Common myeloid progenitor, CD34-positive (primary cell): Measurements from ENCODE around the gene BANF1.
A peak's percentile ranks its signal among the peaks of the same experiment; 100 is the strongest.
"Not testable (repeated sequence)": the region's sequence is repeated elsewhere in the genome, so short reads cannot be mapped to it uniquely, and the experiment has no call there.

Source experiments
- CTCF ChIA-PET: fragments of 350-600 bp; sonication (Branson Sonifier 250); formaldehyde crosslinking; loops from one replicate; lab custom pipeline; 2021; ENCODE audit warnings: antibody characterized with exemption; lab: Charles Lee
- POLR2A ChIA-PET: fragments of 350-600 bp; sonication (Branson Sonifier 250); formaldehyde crosslinking; loops from one replicate; lab custom pipeline; 2021; ENCODE audit warnings: antibody characterized with exemption; lab: Charles Lee
- DNase-seq, 3 donors: peaks; one replicate each; pipeline versions ENCODE4 v3.0.0 to v3.0.0-alpha.2; 2013
- H3K27ac ChIP-seq, 2 experiments: 1 replicate in 1 of 2; 2 replicates in 1 of 2; pipeline ENCODE4 v1.7.0; 2013; ENCODE audit warnings: inconsistent platforms in 2 of 2, low read length in 2 of 2, mild to moderate bottlenecking in 2 of 2, low read depth in 1 of 2, moderate library complexity in 1 of 2; ENCODE audit not compliant: severe bottlenecking in 2 of 2, insufficient read depth in 1 of 2, poor library complexity in 1 of 2
- H3K27me3 ChIP-seq, 5 experiments: replicated peaks in 2 of 5; 1 replicate in 3 of 5; 2 replicates in 2 of 5; pipeline versions ENCODE4 v1.6.1 to v1.7.0; 2013; ENCODE audit warnings: low read length in 4 of 5, mild to moderate bottlenecking in 2 of 5, moderate library complexity in 2 of 5, inconsistent platforms in 1 of 5; ENCODE audit not compliant: insufficient read depth in 5 of 5, control insufficient read depth in 4 of 5
- H3K36me3 ChIP-seq, 4 experiments: 1 replicate in 2 of 4; 2 replicates in 2 of 4; pipeline versions ENCODE4 v1.6.1 to v1.7.0; 2013; ENCODE audit warnings: low read length in 3 of 4, control low read depth in 1 of 4, mild to moderate bottlenecking in 1 of 4; ENCODE audit not compliant: control insufficient read depth in 4 of 4, insufficient read depth in 4 of 4
- H3K4me1 ChIP-seq, 4 experiments: 1 replicate in 3 of 4; 2 replicates in 1 of 4; pipeline versions ENCODE4 v1.6.1 to v1.7.1; 2013; ENCODE audit warnings: low read length in 3 of 4, mild to moderate bottlenecking in 3 of 4, control low read depth in 1 of 4, inconsistent platforms in 1 of 4, moderate library complexity in 1 of 4; ENCODE audit not compliant: control insufficient read depth in 4 of 4, insufficient read depth in 4 of 4; ENCODE audit errors: control extremely low read depth in 1 of 4
- H3K4me3 ChIP-seq, 7 experiments: 1 replicate in 4 of 7; 2 replicates in 3 of 7; pipeline versions ENCODE4 v1.5.1 to v1.7.0; 2013; ENCODE audit warnings: mild to moderate bottlenecking in 7 of 7, low read length in 6 of 7, moderate library complexity in 6 of 7, inconsistent platforms in 2 of 7, low read depth in 2 of 7, control low read depth in 1 of 7; ENCODE audit not compliant: insufficient read depth in 4 of 7, control insufficient read depth in 1 of 7; ENCODE audit errors: extremely low read depth in 1 of 7
- H3K9me3 ChIP-seq, 5 experiments: 1 replicate in 4 of 5; 2 replicates in 1 of 5; pipeline versions ENCODE4 v1.6.1 to v1.7.1; 2013; ENCODE audit warnings: low read length in 4 of 5, mild to moderate bottlenecking in 2 of 5, inconsistent platforms in 1 of 5, low read depth in 1 of 5, moderate library complexity in 1 of 5; ENCODE audit not compliant: control insufficient read depth in 4 of 5, insufficient read depth in 2 of 5; ENCODE audit errors: control extremely low read depth in 1 of 5
- WGBS: methylation state at CpG from one replicate; pipeline ENCODE4 v1.1.5; 2013; ENCODE audit not compliant: insufficient coverage; 5-methylcytosine and 5-hydroxymethylcytosine counted together

The BANF1 gene

GRCh38 chr11:66010036-66010435, 7.7 kb downstream of the BANF1 start:
- not testable (repeated sequence) for DNase-seq, H3K27ac ChIP-seq, H3K4me3 ChIP-seq, H3K9me3 ChIP-seq
- POLR2A ChIA-PET: interaction anchor here (0.8 kb wide), 1 partner anchor 12 kb away, joined by 3 read pairs; no protein-coding TSS in a partner anchor
- H3K27me3 ChIP-seq: peaks cover 0 to 31% (median 10%) of the 10 kb centered on the region in 5 experiments
- WGBS: 95% methylated on average over 4 of the region's 4 CpGs
- CTCF ChIA-PET: interaction anchor here (0.7 to 1.3 kb wide), 2 partner anchors 18 to 485 kb away, joined by 3 read pairs; partner anchors contain the start of gene SCYL1
- H3K36me3 ChIP-seq: peaks cover 2 to 12% (median 7%) of the 10 kb centered on the region in 4 experiments
- peaks cover 0 to 24% (median 20%) of the 10 kb centered on the region in 4 experiments for H3K4me1 ChIP-seq

GRCh38 chr11:66011239-66011784, 9.0 kb downstream of the BANF1 start:
- no peak overlapping the region for H3K27ac ChIP-seq
- no peaks in the 10 kb centered on the region for H3K9me3 ChIP-seq
- ChIA-PET POLR2A (interaction anchor here (0.7 kb wide), 1 partner anchor 120 kb away, joined by 3 read pairs; no protein-coding TSS in a partner anchor), CTCF (interaction anchor here (1.2 to 2.5 kb wide), 2 partner anchors 9 to 10 kb away, joined by 3 to 7 read pairs; partner anchors contain the start of gene BANF1)
- H3K36me3 ChIP-seq: peaks cover 0 to 1% (median 0%) of the 10 kb centered on the region in 4 experiments
- peaks cover 0 to 24% (median 20%) of the 10 kb centered on the region in 4 experiments for H3K4me1 ChIP-seq
- WGBS: 61% methylated on average over 10 of the region's 14 CpGs
- H3K27me3 ChIP-seq: peaks cover 0 to 31% (median 10%) of the 10 kb centered on the region in 5 experiments
- no peak for DNase-seq
- peak overlapping the region in 2 of 7 experiments; percentile 16 to 42 for H3K4me3 ChIP-seq

GRCh38 chr11:66011785-66012303, 9.5 kb downstream of the BANF1 start, which contains the start of gene CST6:
TSS of gene CST6 (plus strand) at chr11:66012008. CDS start at chr11:66012045, 37 bp downstream.
- Histone ChIP-seq H3K36me3 (no peaks in the 10 kb centered on the region), H3K27me3 (peaks cover 0 to 31% (median 10%) of the 10 kb centered on the region in 5 experiments), H3K27ac (no peak within 1 kb of the TSS), H3K4me3 (peak within 1 kb of the TSS in 3 of 7 experiments; percentile 16 to 42 (median 19)), H3K9me3 (no peaks in the 10 kb centered on the region), H3K4me1 (peaks cover 0 to 21% (median 20%) of the 10 kb centered on the region in 4 experiments)
- DNase-seq: peak in 2 of 3 donors; percentile 13 to 33
- POLR2A ChIA-PET: interaction anchor here (0.7 kb wide), 1 partner anchor 121 kb away, joined by 3 read pairs; no protein-coding TSS in a partner anchor
- CTCF ChIA-PET: interaction anchor here (1.2 to 2.5 kb wide), 3 partner anchors 9 to 11 kb away, joined by 3 to 10 read pairs (median 7); partner anchors contain the start of gene BANF1
- 15% methylated on average over 52 of the region's 61 CpGs for WGBS

GRCh38 chr11:66012371-66012945, 10.2 kb downstream of the BANF1 start:
- no peak overlapping the region for H3K27ac ChIP-seq
- peak overlapping the region in 1 of 7 experiments; percentile 42 for H3K4me3 ChIP-seq
- H3K4me1 ChIP-seq: peaks cover 0 to 21% (median 17%) of the 10 kb centered on the region in 4 experiments
- H3K36me3 ChIP-seq: no peaks in the 10 kb centered on the region
- peaks cover 0 to 31% (median 10%) of the 10 kb centered on the region in 5 experiments for H3K27me3 ChIP-seq
- no peak for DNase-seq
- ChIA-PET POLR2A (no interaction called here), CTCF (interaction anchor here (1.2 to 2.5 kb wide), 5 partner anchors 9 to 33 kb away, joined by 3 to 10 read pairs (median 7); partner anchors contain the start of gene BANF1)
- no peaks in the 10 kb centered on the region for H3K9me3 ChIP-seq
- 67% methylated on average over 6 of the region's 12 CpGs for WGBS

- Histone ChIP-seq H3K4me1 (peaks cover 0 to 21% (median 17%) of the 10 kb centered on the region in 4 experiments), H3K27ac (no peak overlapping the region), H3K27me3 (peaks cover 0 to 31% (median 10%) of the 10 kb centered on the region in 5 experiments), H3K4me3 (peak overlapping the region in 1 of 7 experiments; percentile 14), H3K36me3 (no peaks in the 10 kb centered on the region), H3K9me3 (no peaks in the 10 kb centered on the region)
- ChIA-PET POLR2A (no interaction called here), CTCF (interaction anchor here (1.4 to 2.5 kb wide), 4 partner anchors 9 to 33 kb away, joined by 3 to 10 read pairs (median 7); partner anchors contain the start of gene BANF1)
- 26% methylated on average over 10 of the region's 12 CpGs for WGBS
- peak in 2 of 3 donors; percentile 46 to 52 for DNase-seq
Observed at GRCh38 chr11:66012946-66013761, 10.9 kb downstream of the BANF1 start.

- Histone ChIP-seq H3K4me3 (no peak overlapping the region), H3K27me3 (peaks cover 0 to 31% (median 10%) of the 10 kb centered on the region in 5 experiments), H3K9me3 (no peaks in the 10 kb centered on the region), H3K4me1 (peaks cover 0 to 20% (median 17%) of the 10 kb centered on the region in 4 experiments), H3K36me3 (no peaks in the 10 kb centered on the region), H3K27ac (no peak overlapping the region)
- ChIA-PET POLR2A (no interaction called here), CTCF (interaction anchor here (1.4 to 2.5 kb wide), 3 partner anchors 9 to 32 kb away, joined by 3 to 10 read pairs (median 7); no protein-coding TSS in a partner anchor)
- WGBS: 93% methylated on average over 7 of the region's 7 CpGs
- no peak for DNase-seq
Observed at GRCh38 chr11:66013762-66014100, 11.4 kb downstream of the BANF1 start.
